COR-L47 (cell line): ENCODE data around the gene IKZF2.
A peak's percentile ranks its signal among the peaks of the same experiment; 100 is the strongest.

ENCODE experiments used
- DNase-seq: peaks from one replicate; lab custom pipeline; 2025; lab: John Stamatoyannopoulos, UW

Gene IKZF2

GRCh38 chr2:213152065-213152794 lies 818 bp upstream of the IKZF2 start:
- peak; percentile 42 for DNase-seq

GRCh38 chr2:213150315-213151097 lies 906 bp downstream of the IKZF2 start:
- no peak for DNase-seq

GRCh38 chr2:213149949-213150314 lies 1.5 kb downstream of the IKZF2 start:
- no peak for DNase-seq

GRCh38 chr2:213149294-213149875 lies 2.0 kb downstream of the IKZF2 start:
- no peak for DNase-seq

GRCh38 chr2:213148572-213149261 lies 2.7 kb downstream of the IKZF2 start:
- DNase-seq: no peak

GRCh38 chr2:213147538-213147937 lies 3.9 kb downstream of the IKZF2 start:
- DNase-seq: no peak

GRCh38 chr2:213145715-213146242 lies 5.6 kb downstream of the IKZF2 start:
- no peak for DNase-seq

GRCh38 chr2:213137064-213137463 lies 14.3 kb downstream of the IKZF2 start:
- DNase-seq: no peak

GRCh38 chr2:213129311-213129710 lies 22.1 kb downstream of the IKZF2 start:
- DNase-seq: no peak

GRCh38 chr2:213125646-213126347 lies 25.6 kb downstream of the IKZF2 start:
- DNase-seq: no peak

- peak; percentile 12 for DNase-seq
Measured at GRCh38 chr2:213122725-213123124, 28.7 kb downstream of the IKZF2 start.

GRCh38 chr2:213121690-213122089 lies 29.7 kb downstream of the IKZF2 start:
- DNase-seq: no peak

- DNase-seq: no peak
Measured at GRCh38 chr2:213119061-213119809, 32.2 kb downstream of the IKZF2 start.

GRCh38 chr2:213108308-213108707 lies 43.1 kb downstream of the IKZF2 start:
- DNase-seq: no peak

GRCh38 chr2:213107728-213108127 lies 43.7 kb downstream of the IKZF2 start:
- DNase-seq: no peak

- DNase-seq: no peak
Measured at GRCh38 chr2:213105212-213105611, 46.2 kb downstream of the IKZF2 start.

GRCh38 chr2:213104903-213105202 lies 46.6 kb downstream of the IKZF2 start:
- DNase-seq: no peak

- DNase-seq: no peak
Measured at GRCh38 chr2:213104092-213104902, 47.1 kb downstream of the IKZF2 start.

GRCh38 chr2:213101692-213102460 lies 49.5 kb downstream of the IKZF2 start:
- DNase-seq: no peak
